Uterus (tissue), 4 donors: ENCODE measurements around the gene KRTAP10-2. TPM values are rescaled to one million over a fixed set of nuclear protein-coding genes. Genes with fewer than 3 reads are reported as not detected.
"Not testable (repeated sequence)": the region's sequence is repeated elsewhere in the genome, so short reads cannot be mapped to it uniquely, and the experiment has no call there.

Source experiments
- DNase-seq, 2 donors: peaks; one replicate each; pipeline ENCODE4 v3.0.0-alpha.2; 2019 to 2020
- H3K27ac ChIP-seq, 2 donors: fragments of 200-600 bp; sonication (generic); 1 replicate in 1 of 2; 2 replicates in 1 of 2; pipeline ENCODE4 v1.5.1; 2016 to 2018
- H3K27me3 ChIP-seq, 2 donors: fragments of 200-600 bp; sonication (generic); one replicate each; pipeline ENCODE4 v1.5.1; 2018 to 2019; ENCODE audit warnings: control low read depth in 1 of 2
- H3K36me3 ChIP-seq, 2 donors: fragments of 200-600 bp; sonication (generic); one replicate each; pipeline ENCODE4 v1.5.1; 2019; ENCODE audit warnings: control low read depth in 1 of 2
- H3K4me1 ChIP-seq, 2 donors: fragments of 200-600 bp; sonication (generic); one replicate each; pipeline ENCODE4 v1.5.1; 2018 to 2019; ENCODE audit warnings: control low read depth in 1 of 2
- H3K4me3 ChIP-seq, 2 donors: fragments of 200-600 bp; sonication (generic); 1 replicate in 1 of 2; 2 replicates in 1 of 2; pipeline ENCODE4 v1.5.1; 2018 to 2019; ENCODE audit warnings: mild to moderate bottlenecking in 1 of 2
- H3K9me3 ChIP-seq, 2 donors: fragments of 200-600 bp; sonication (generic); one replicate each; pipeline ENCODE4 v1.5.1; 2019; ENCODE audit warnings: control low read depth in 1 of 2
- POLR2A ChIP-seq, 2 donors: fragments of 450-650 bp; IDR thresholded peaks; one replicate each; pipeline ENCODE4 v1.6.1; 2016; ENCODE audit warnings: antibody characterized with exemption in 2 of 2, mild to moderate bottlenecking in 1 of 2, moderate library complexity in 1 of 2
- intact Hi-C: fragments of 100-400 bp; cut with DNase I; formaldehyde crosslinking; loops from one replicate; pipeline ENCODE4 v1.15.1; 2023; ENCODE audit warnings: low total_unique reads
- total RNA-seq, 4 donors: library from RNA; depleted of rRNA in 3 of 4; stranded (reverse); fragments of >200 nt in 3 of 4; gene quantifications; one replicate each; pipeline versions ENCODE4 v1.1.0 to v1.2.4, GENCODE V29; 2014 to 2023
- TF ChIP-seq, protein P1 (sequence below), 4 experiments: fragments of 200-600 bp in 2 of 4; fragments of 450-650 bp in 2 of 4; sonication (generic) in 2 of 4; IDR thresholded peaks; one replicate each; pipeline ENCODE4 v1.5.1; 2016 to 2019; ENCODE audit warnings: antibody characterized with exemption in 4 of 4, mild to moderate bottlenecking in 2 of 4, moderate library complexity in 1 of 4
- donor health status: DM: yes; HTN: yes; CAD: no.

The KRTAP10-2 gene
- total RNA-seq, 4 donors from 2014 or later = not detected

DNA sequence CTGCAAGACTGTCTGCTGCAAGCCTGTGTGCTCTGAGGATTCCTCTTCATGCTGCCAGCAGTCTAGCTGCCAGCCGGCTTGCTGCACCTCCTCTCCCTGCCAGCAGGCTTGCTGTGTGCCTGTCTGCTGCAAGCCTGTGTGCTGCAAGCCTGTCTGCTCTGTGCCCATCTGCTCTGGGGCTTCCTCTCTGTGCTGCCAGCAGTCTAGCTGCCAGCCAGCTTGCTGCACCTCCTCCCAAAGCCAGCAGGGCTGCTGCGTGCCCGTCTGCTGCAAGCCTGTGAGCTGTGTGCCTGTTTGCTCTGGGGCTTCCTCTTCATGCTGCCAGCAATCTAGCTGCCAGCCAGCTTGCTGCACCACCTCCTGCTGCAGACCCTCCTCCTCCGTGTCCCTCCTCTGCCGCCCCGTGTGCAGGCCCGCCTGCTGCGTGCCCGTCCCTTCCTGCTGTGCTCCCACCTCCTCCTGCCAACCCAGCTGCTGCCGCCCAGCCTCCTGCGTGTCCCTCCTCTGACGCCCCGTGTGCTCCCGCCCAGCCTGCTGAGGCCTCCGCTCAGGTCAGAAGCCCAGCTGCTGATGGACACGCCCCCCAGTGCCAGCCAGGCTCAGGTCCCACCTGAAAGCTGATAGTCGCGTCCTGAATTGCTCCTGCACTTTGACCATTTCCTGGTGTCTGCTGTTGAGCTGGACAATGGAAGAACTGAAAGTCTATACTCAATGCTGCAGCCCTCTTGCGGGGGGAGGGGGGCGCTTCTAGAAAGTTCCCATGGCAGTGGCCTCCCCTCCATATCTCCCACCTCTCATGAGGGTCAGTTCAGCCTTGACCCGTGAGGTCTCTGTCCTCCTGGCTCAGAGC, 23.4 kb upstream of the KRTAP10-2 start:
- TF ChIP-seq POLR2A (IDR thresholded peaks at IDR 0.05) = no peak
- TF ChIP-seq, protein P1, sequence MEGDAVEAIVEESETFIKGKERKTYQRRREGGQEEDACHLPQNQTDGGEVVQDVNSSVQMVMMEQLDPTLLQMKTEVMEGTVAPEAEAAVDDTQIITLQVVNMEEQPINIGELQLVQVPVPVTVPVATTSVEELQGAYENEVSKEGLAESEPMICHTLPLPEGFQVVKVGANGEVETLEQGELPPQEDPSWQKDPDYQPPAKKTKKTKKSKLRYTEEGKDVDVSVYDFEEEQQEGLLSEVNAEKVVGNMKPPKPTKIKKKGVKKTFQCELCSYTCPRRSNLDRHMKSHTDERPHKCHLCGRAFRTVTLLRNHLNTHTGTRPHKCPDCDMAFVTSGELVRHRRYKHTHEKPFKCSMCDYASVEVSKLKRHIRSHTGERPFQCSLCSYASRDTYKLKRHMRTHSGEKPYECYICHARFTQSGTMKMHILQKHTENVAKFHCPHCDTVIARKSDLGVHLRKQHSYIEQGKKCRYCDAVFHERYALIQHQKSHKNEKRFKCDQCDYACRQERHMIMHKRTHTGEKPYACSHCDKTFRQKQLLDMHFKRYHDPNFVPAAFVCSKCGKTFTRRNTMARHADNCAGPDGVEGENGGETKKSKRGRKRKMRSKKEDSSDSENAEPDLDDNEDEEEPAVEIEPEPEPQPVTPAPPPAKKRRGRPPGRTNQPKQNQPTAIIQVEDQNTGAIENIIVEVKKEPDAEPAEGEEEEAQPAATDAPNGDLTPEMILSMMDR (IDR thresholded peaks at IDR 0.05) = no peak
- no peak overlapping the region for H3K27ac ChIP-seq
- no peaks in the 10 kb centered on the region for H3K36me3 ChIP-seq
- intact Hi-C loops = no loop called here
- DNase-seq = no peak
- no peaks in the 10 kb centered on the region for H3K4me1 ChIP-seq
- H3K4me3 ChIP-seq = no peak overlapping the region
- no peaks in the 10 kb centered on the region for H3K27me3 ChIP-seq
- H3K9me3 ChIP-seq = no peaks in the 10 kb centered on the region

DNA sequence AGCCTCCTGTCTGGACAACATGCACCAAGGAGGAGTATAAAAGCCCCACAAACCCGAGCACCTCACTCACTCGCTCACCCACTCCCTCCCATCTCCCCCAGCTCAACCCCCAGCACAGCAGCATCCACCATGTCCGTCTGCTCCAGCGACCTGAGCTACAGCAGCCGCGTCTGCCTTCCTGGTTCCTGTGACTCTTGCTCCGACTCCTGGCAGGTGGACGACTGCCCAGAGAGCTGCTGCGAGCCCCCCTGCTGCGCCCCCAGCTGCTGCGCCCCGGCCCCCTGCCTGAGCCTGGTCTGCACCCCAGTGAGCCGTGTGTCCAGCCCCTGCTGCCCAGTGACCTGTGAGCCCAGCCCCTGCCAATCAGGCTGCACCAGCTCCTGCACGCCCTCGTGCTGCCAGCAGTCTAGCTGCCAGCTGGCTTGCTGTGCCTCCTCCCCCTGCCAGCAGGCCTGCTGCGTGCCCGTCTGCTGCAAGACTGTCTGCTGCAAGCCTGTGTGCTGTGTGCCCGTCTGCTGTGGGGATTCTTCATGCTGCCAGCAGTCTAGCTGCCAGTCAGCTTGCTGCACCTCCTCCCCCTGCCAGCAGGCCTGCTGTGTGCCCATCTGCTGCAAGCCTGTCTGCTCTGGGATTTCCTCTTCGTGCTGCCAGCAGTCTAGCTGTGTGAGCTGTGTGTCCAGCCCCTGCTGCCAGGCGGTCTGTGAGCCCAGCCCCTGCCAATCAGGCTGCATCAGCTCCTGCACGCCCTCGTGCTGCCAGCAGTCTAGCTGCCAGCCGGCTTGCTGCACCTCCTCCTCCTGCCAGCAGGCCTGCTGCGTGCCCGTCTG, 22.5 kb upstream of the KRTAP10-2 start, which contains the start of gene KRTAP10-4:
TSS of gene KRTAP10-4 (plus strand) at position 100 of the 827 bp plus-strand sequence. CDS start at position 130, 30 bp downstream.
- H3K27ac ChIP-seq, H3K4me3 ChIP-seq, H3K4me1 ChIP-seq, intact Hi-C loops, H3K9me3 ChIP-seq, H3K27me3 ChIP-seq, H3K36me3 ChIP-seq, DNase-seq: not testable (repeated sequence)

DNA sequence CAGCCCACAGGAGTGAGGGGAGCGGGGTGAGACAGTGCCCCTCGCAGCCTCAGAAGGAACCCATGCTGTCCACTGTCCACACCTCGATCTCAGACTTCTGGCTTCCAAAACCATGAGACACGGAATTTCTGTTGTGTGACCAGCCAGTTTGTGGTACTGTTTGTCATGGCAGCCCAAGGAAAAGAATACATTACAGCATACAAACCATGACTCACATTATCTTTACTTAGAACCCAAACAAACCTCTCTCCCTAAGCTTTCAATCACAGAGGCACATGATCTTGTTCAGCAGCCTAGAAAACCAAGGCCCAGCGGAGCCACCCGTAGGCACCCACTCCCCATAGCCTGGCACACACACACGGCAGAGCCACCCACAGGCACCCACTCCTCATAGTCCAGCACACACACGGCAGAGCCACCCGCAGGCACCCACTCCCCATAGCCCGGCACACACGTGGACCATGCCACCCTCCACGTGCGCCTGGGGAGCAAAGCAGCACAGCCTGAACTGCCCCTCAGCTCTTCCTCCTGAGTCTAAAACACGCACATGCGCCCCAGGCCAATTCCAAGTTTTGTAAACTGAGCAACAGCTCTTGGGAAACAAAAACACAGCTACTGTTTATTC, 21.8 kb upstream of the KRTAP10-2 start:
- H3K4me1 ChIP-seq = no peaks in the 10 kb centered on the region
- H3K27me3 ChIP-seq = no peaks in the 10 kb centered on the region
- H3K36me3 ChIP-seq = no peaks in the 10 kb centered on the region
- no peak overlapping the region for H3K27ac ChIP-seq
- no peak for TF ChIP-seq POLR2A (IDR thresholded peaks at IDR 0.05)
- intact Hi-C loops = no loop called here
- no peak overlapping the region for H3K4me3 ChIP-seq
- DNase-seq = no peak
- no peaks in the 10 kb centered on the region for H3K9me3 ChIP-seq

DNA sequence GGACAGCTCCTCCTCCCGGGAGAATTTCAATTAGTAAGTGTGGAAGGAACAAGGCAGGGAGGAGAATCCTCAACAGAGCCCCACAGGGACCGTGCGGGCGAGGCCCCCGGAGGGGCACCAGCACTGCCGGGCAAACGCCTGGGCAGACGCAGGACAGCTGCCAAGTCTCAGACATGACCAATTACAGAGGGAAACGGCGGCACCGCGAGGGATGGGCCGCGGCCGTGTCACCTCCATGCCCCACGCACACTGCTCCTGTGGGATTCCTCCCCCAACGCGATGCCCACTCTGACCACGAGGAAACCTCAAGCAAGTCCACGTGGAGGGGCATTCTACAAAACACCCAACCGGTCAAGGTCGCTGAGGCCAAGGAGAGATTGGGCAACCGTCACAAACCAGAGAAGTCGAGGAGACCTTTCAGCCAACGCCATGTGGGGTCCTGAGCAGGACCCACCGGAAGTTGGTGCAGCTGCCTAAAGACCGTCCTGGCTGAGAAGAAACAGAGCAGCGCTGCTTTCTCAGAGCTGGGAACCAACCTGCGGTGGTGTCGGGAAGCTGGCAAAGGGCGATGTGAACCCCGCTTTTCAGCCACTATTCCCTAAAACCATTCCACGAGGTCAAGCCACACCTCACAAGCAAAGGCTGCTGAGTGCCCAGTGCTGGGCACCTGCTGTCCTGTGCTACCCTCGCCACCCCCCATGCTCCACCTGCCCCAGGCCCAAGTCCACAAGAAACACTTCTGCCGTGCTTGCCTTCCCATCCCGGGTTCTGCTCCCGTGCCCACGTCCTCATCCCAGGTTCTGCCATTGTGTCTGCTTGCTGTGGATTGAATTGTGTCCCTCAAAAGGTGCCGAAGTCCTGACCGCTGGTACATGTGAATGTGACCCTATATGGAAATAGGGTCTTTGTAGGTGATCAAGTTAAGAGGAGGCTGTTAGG, 20.8 kb upstream of the KRTAP10-2 start:
- Histone ChIP-seq H3K27ac (no peak overlapping the region), H3K36me3 (no peaks in the 10 kb centered on the region), H3K4me3 (no peak overlapping the region), H3K9me3 (no peaks in the 10 kb centered on the region), H3K4me1 (no peaks in the 10 kb centered on the region), H3K27me3 (no peaks in the 10 kb centered on the region)
- no peak for DNase-seq
- intact Hi-C loops = no loop called here
- no peak for TF ChIP-seq POLR2A (IDR thresholded peaks at IDR 0.05)
- TF ChIP-seq, protein P1 (IDR thresholded peaks at IDR 0.05) = no peak

DNA sequence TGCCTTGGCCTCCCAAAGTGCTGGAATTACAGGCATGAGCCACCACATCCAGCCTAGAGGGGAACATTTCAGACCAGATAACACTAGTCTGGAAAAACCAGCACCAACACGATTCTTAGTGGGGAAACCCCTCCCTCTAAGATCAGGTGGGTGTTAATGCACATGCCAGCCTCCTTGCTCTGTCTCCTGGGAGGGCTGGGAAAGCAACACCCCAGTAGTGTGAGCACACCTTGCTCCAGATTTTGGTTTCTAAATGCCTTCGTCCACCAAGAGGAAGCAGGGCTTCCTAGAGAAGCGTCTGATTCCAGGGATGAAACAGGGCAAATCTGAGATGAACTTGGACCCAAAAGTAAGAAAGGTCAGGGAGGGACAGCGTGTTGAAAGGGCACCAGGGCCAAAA, 20.0 kb upstream of the KRTAP10-2 start:
- Histone ChIP-seq H3K36me3 (no peaks in the 10 kb centered on the region), H3K9me3 (no peaks in the 10 kb centered on the region), H3K27ac (no peak overlapping the region), H3K4me1 (no peaks in the 10 kb centered on the region), H3K27me3 (no peaks in the 10 kb centered on the region), H3K4me3 (no peak overlapping the region)
- intact Hi-C loops = no loop called here
- no peak for TF ChIP-seq POLR2A (IDR thresholded peaks at IDR 0.05)
- TF ChIP-seq, protein P1 (IDR thresholded peaks at IDR 0.05) = no peak
- no peak for DNase-seq
